Effector memory CD4-positive, alpha-beta T cell (primary cell): ENCODE data around the gene VSIR.

Experiments
- DNase-seq, 3 donors: peaks; one replicate each; pipeline ENCODE4 v3.0.0-alpha.2; 2020
- H3K27ac ChIP-seq: 2 replicates; pipeline ENCODE4 v1.7.0; 2013; ENCODE audit warnings: mild to moderate bottlenecking, low read length, moderate library complexity; ENCODE audit not compliant: insufficient read depth, poor library complexity, severe bottlenecking
- H3K27me3 ChIP-seq: replicated peaks from 2 replicates; pipeline ENCODE4 v1.7.0; 2013; ENCODE audit warnings: mild to moderate bottlenecking, low read length; ENCODE audit not compliant: insufficient read depth, control insufficient read depth, poor library complexity, severe bottlenecking
- H3K36me3 ChIP-seq: 2 replicates; pipeline ENCODE4 v1.7.0; 2013; ENCODE audit warnings: mild to moderate bottlenecking, low read length, moderate library complexity; ENCODE audit not compliant: control insufficient read depth, insufficient read depth
- H3K4me1 ChIP-seq: 2 replicates; pipeline ENCODE4 v1.7.0; 2013; ENCODE audit warnings: low read length, mild to moderate bottlenecking; ENCODE audit not compliant: control insufficient read depth, insufficient read depth, poor library complexity, severe bottlenecking
- H3K4me3 ChIP-seq: 2 replicates; pipeline ENCODE4 v1.7.0; 2013; ENCODE audit warnings: low read length, low read depth, mild to moderate bottlenecking; ENCODE audit not compliant: insufficient read depth, poor library complexity, severe bottlenecking
- H3K9me3 ChIP-seq: 2 replicates; pipeline ENCODE4 v1.7.0; 2013; ENCODE audit warnings: mild to moderate bottlenecking, low read length, moderate library complexity; ENCODE audit not compliant: control insufficient read depth

Gene VSIR

DNA sequence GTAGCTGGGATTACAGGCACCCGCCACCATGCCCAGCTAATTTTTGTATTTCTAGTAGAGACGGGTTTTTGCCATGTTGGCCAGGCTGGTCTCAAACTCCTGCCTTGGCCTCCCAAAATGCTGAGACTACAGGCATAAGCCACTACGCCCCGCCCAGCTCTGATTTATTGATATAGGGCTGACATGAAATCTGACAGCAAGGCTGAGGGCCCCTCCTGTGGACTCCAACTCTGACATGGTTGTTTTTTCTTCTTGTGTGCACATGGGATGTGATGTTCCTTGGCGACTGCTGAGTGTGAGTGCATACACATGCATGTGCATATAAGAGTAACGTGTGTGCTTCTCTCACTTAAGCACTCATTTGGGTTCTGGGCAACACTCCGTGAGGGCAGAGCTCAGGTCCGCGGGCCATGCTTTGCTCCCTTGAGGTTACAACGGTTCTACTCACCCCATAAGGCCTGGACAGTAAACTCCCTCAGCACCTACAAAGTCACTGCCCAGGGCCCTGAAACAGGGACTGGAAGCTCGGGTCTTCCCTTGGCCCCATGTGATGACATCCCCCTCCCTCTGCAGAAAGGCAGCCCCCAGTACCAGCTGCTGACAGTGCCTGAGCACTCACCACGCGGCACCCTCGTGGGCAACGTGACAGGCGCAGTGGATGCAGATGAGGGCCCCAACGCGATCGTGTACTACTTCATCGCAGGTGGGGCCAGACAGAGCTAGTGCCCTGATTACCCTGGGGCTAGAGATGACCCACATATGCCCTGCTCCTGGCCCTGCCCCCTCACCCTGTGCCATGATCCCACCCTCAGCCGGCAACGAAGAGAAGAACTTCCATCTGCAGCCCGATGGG is 33.6 kb upstream of the VSIR start:
- Histone ChIP-seq H3K27ac (no peak overlapping the region), H3K4me1 (no peaks in the 10 kb centered on the region), H3K4me3 (no peak overlapping the region), H3K9me3 (no peaks in the 10 kb centered on the region), H3K27me3 (no peaks in the 10 kb centered on the region), H3K36me3 (no peaks in the 10 kb centered on the region)
- DNase-seq = no peak

DNA sequence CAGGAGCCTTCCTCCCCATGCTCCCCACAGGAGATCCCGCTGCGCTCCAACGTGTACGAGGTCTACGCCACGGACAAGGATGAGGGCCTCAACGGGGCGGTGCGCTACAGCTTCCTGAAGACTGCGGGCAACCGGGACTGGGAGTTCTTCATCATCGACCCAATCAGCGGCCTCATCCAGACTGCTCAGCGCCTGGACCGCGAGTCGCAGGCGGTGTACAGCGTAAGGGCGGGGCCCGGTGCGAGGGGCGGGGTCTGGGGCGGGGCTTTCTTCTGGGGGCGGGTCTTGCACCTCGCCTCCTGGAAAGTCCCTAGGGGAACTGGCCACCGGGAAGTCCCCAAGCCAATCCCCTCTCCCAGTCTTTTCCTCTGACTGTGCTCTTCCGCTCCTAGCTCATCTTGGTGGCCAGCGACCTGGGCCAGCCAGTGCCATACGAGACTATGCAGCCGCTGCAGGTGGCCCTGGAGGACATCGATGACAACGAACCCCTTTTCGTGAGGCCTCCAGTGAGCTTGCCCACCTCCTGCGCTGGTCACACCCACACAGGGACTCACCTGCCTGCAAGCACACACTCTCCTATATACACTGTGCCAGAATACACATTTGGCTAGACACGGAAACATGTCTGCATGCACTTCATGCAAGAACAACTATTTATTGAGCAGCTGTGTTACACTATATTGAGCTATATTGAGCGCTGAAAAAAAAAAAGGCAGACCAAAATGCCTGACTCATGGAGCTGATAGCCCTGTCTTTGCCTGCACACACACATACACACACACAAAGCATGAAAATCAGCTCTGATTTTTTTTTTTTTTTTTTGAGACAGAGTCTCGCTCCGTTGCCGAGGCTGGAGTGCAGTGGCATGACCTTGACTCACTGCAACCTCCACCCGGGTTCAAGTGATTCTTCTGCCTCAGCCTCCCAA is 32.7 kb upstream of the VSIR start:
- Histone ChIP-seq H3K36me3 (no peaks in the 10 kb centered on the region), H3K4me1 (no peaks in the 10 kb centered on the region), H3K9me3 (no peaks in the 10 kb centered on the region), H3K27ac (no peak overlapping the region), H3K27me3 (no peaks in the 10 kb centered on the region), H3K4me3 (no peak overlapping the region)
- DNase-seq = no peak

DNA sequence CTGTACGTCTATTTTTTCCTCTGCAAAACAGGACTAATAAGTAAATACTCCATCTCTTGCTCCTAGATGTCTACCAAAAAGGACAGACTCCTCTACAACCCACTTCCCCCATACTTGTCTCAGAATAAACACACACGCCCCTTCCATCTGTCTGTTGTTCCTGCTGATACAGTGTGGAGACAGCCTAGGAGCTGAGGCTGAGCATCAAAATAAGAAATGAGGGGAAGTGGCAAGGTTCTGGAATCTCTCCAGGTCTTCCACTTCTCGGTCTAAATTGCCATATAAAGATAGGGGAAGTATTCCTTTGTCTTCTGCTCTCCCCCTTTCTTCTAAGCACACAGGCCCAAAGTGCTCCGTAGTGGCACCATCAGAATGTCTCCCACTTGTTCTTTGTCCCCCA is 30.8 kb upstream of the VSIR start:
- Histone ChIP-seq H3K4me1 (no peaks in the 10 kb centered on the region), H3K27me3 (no peaks in the 10 kb centered on the region), H3K36me3 (no peaks in the 10 kb centered on the region), H3K27ac (no peak overlapping the region), H3K9me3 (no peaks in the 10 kb centered on the region), H3K4me3 (no peak overlapping the region)
- DNase-seq = no peak

GRCh38 chr10:71802715-71803488 is 29.6 kb upstream of the VSIR start:
- Histone ChIP-seq H3K4me1 (no peaks in the 10 kb centered on the region), H3K27ac (no peak overlapping the region), H3K36me3 (no peaks in the 10 kb centered on the region), H3K27me3 (no peaks in the 10 kb centered on the region), H3K9me3 (no peaks in the 10 kb centered on the region), H3K4me3 (no peak overlapping the region)
- DNase-seq = no peak

DNA sequence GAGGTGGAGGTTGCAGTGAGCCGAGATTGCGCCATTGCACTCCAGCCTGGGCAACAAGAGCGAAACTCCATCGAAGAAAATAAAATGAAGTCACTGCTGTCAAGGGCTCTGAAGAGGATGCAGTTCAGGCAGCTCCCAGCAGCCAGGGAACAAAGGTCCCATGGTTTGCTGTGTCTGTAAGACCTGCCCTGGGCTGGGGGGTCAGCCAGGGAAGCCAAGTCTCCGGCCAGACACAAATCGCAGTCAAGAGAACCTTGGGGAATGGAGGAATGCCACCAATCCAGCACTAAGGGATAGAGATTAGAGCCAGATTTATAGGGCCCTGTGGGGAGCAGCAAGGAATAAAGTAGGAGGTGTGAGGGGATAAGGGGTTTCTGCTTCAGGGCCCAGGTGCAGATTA is 28.9 kb upstream of the VSIR start:
- no peaks in the 10 kb centered on the region for H3K36me3 ChIP-seq

GRCh38 chr10:71801361-71801760 is 28.0 kb upstream of the VSIR start:
- DNase-seq = no peak
- Histone ChIP-seq H3K27ac (no peak overlapping the region), H3K36me3 (no peaks in the 10 kb centered on the region), H3K9me3 (no peaks in the 10 kb centered on the region), H3K4me3 (no peak overlapping the region), H3K4me1 (no peaks in the 10 kb centered on the region), H3K27me3 (no peaks in the 10 kb centered on the region)

More for the DNA sequence above, 28.9 kb upstream of the VSIR start:
- no peak overlapping the region for H3K4me3 ChIP-seq
- DNase-seq = no peak
- no peaks in the 10 kb centered on the region for H3K27me3 ChIP-seq
- H3K9me3 ChIP-seq = no peaks in the 10 kb centered on the region
- H3K27ac ChIP-seq = no peak overlapping the region
- no peaks in the 10 kb centered on the region for H3K4me1 ChIP-seq

DNA sequence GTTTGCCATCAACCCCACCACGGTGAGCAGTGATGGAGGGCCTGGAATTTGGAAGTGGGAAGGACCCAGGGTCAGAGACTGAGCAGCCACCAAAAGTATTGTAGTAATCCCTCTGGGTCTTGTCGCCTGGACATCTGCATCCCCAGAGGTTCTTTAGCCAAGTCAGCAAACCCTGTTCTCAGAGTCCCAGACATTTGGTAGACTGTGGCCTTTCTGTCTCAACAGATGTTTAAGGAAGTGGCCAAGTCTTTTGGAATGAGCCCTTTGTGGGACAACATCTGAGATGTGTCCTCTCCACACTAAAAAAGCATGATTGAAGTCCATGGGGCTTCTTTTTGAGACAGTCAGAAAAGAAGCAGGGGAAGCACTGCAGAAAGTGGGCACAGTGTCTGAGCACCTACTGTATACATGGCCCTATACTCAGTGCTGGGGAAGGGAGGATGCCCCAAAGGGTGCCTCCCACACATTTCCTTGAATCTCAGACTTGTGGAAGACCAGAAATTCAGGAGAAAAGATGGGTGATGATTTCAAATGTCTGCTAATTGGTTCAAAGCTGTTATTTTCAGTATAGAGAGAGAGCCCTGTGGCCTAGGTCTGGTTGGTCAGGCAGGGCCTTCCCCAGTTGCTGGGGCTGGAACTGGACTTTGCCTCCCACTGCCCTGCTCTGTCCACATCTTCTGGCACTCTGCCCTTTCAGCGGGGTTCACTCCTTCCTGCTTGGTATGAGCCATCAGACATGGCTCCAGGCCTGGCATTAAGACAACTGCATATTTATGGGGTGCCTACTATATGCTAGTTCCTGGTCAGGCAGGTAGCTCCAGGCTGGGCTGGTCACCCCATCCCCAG is 26.5 kb upstream of the VSIR start:
- Histone ChIP-seq H3K9me3 (no peaks in the 10 kb centered on the region), H3K27ac (no peak overlapping the region), H3K4me1 (no peaks in the 10 kb centered on the region), H3K36me3 (no peaks in the 10 kb centered on the region), H3K4me3 (no peak overlapping the region), H3K27me3 (no peaks in the 10 kb centered on the region)
- no peak for DNase-seq

GRCh38 chr10:71799112-71799511 is 25.8 kb upstream of the VSIR start:
- Histone ChIP-seq H3K27ac (no peak overlapping the region), H3K36me3 (no peaks in the 10 kb centered on the region), H3K27me3 (no peaks in the 10 kb centered on the region), H3K4me3 (no peak overlapping the region), H3K4me1 (no peaks in the 10 kb centered on the region), H3K9me3 (no peaks in the 10 kb centered on the region)
- no peak for DNase-seq

DNA sequence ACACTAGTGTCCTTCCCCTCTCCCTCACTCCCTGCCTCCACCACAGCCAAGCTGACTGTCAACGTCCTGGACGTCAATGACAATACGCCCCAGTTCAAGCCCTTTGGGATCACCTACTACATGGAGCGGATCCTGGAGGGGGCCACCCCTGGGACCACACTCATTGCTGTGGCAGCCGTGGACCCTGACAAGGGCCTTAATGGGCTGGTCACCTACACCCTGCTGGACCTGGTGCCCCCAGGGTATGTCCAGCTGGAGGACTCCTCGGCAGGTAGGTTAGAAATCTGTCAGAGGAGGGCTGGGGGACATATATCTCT is 24.9 kb upstream of the VSIR start:
- H3K9me3 ChIP-seq = no peaks in the 10 kb centered on the region
- no peak overlapping the region for H3K27ac ChIP-seq
- H3K4me3 ChIP-seq = no peak overlapping the region
- H3K36me3 ChIP-seq = no peaks in the 10 kb centered on the region
- H3K27me3 ChIP-seq = no peaks in the 10 kb centered on the region
- H3K4me1 ChIP-seq = no peaks in the 10 kb centered on the region
- no peak for DNase-seq
